ENCODE results near the gene EXOG.

EXOG gene

GRCh38 chr3:38549486-38549885 is 53.3 kb downstream of the EXOG start:
- Histone ChIP-seq H3K4me1 (ENCODE audit: control insufficient read depth in 1 of 2, insufficient read depth in 2 of 2, low read length in 2 of 2) (no peaks in the 10 kb centered on the region), H3K27ac (ENCODE audit: low read length) (no peak overlapping the region), H3K9me3 (ENCODE audit: control insufficient read depth in 1 of 2, low read length in 2 of 2) (peaks cover 0 to 14% of the 10 kb centered on the region in 2 donors), H3K27me3 (ENCODE audit: low read depth, low read length) (no peaks in the 10 kb centered on the region), H3K4me3 (ENCODE audit: low read depth in 1 of 2, low read length in 2 of 2) (no peak overlapping the region), H3K36me3 (ENCODE audit: control insufficient read depth in 1 of 2, insufficient read depth in 2 of 2, low read length in 2 of 2) (no peaks in the 10 kb centered on the region)

- no peaks in the 10 kb centered on the region for H3K27me3 ChIP-seq (ENCODE audit: low read depth, low read length)
- H3K27ac ChIP-seq (ENCODE audit: low read length) = no peak overlapping the region
- H3K4me1 ChIP-seq (ENCODE audit: control insufficient read depth in 1 of 2, insufficient read depth in 2 of 2, low read length in 2 of 2) = no peaks in the 10 kb centered on the region
- peaks cover 0 to 15% of the 10 kb centered on the region in 2 donors for H3K9me3 ChIP-seq (ENCODE audit: control insufficient read depth in 1 of 2, low read length in 2 of 2)
- no peak overlapping the region for H3K4me3 ChIP-seq (ENCODE audit: low read depth in 1 of 2, low read length in 2 of 2)
- no peaks in the 10 kb centered on the region for H3K36me3 ChIP-seq (ENCODE audit: control insufficient read depth in 1 of 2, insufficient read depth in 2 of 2, low read length in 2 of 2)
These were observed 54.1 kb downstream of the EXOG start for GRCh38 chr3:38549957-38550840.

GRCh38 chr3:38551026-38551832 is 55.1 kb downstream of the EXOG start:
- Histone ChIP-seq H3K4me1 (ENCODE audit: control insufficient read depth in 1 of 2, insufficient read depth in 2 of 2, low read length in 2 of 2) (no peaks in the 10 kb centered on the region), H3K27ac (ENCODE audit: low read length) (no peak overlapping the region), H3K9me3 (ENCODE audit: control insufficient read depth in 1 of 2, low read length in 2 of 2) (peaks cover 0 to 15% of the 10 kb centered on the region in 2 donors), H3K4me3 (ENCODE audit: low read depth in 1 of 2, low read length in 2 of 2) (no peak overlapping the region), H3K36me3 (ENCODE audit: control insufficient read depth in 1 of 2, insufficient read depth in 2 of 2, low read length in 2 of 2) (no peaks in the 10 kb centered on the region), H3K27me3 (ENCODE audit: low read depth, low read length) (no peaks in the 10 kb centered on the region)

GRCh38 chr3:38552364-38552763 is 56.2 kb downstream of the EXOG start:
- H3K36me3 ChIP-seq (ENCODE audit: control insufficient read depth in 1 of 2, insufficient read depth in 2 of 2, low read length in 2 of 2) = no peaks in the 10 kb centered on the region
- no peaks in the 10 kb centered on the region for H3K4me1 ChIP-seq (ENCODE audit: control insufficient read depth in 1 of 2, insufficient read depth in 2 of 2, low read length in 2 of 2)
- no peak overlapping the region for H3K4me3 ChIP-seq (ENCODE audit: low read depth in 1 of 2, low read length in 2 of 2)
- H3K27me3 ChIP-seq (ENCODE audit: low read depth, low read length) = no peaks in the 10 kb centered on the region
- peaks cover 0 to 15% of the 10 kb centered on the region in 2 donors for H3K9me3 ChIP-seq (ENCODE audit: control insufficient read depth in 1 of 2, low read length in 2 of 2)
- H3K27ac ChIP-seq (ENCODE audit: low read length) = no peak overlapping the region

- H3K4me3 ChIP-seq (ENCODE audit: low read depth in 1 of 2, low read length in 2 of 2) = no peak overlapping the region
- H3K27me3 ChIP-seq (ENCODE audit: low read depth, low read length) = no peaks in the 10 kb centered on the region
These were observed 56.9 kb downstream of the EXOG start for GRCh38 chr3:38553071-38553470.

GRCh38 chr3:38554127-38554827 is 58.1 kb downstream of the EXOG start:
- Histone ChIP-seq H3K36me3 (ENCODE audit: control insufficient read depth in 1 of 2, insufficient read depth in 2 of 2, low read length in 2 of 2) (no peaks in the 10 kb centered on the region), H3K9me3 (ENCODE audit: control insufficient read depth in 1 of 2, low read length in 2 of 2) (peaks cover 0 to 15% of the 10 kb centered on the region in 2 donors), H3K4me3 (ENCODE audit: low read depth in 1 of 2, low read length in 2 of 2) (no peak overlapping the region), H3K27ac (ENCODE audit: low read length) (no peak overlapping the region), H3K4me1 (ENCODE audit: control insufficient read depth in 1 of 2, insufficient read depth in 2 of 2, low read length in 2 of 2) (no peaks in the 10 kb centered on the region), H3K27me3 (ENCODE audit: low read depth, low read length) (no peaks in the 10 kb centered on the region)

More at GRCh38 chr3:38553071-38553470, 56.9 kb downstream of the EXOG start:
- H3K9me3 ChIP-seq (ENCODE audit: control insufficient read depth in 1 of 2, low read length in 2 of 2) = peaks cover 0 to 15% of the 10 kb centered on the region in 2 donors
- no peak overlapping the region for H3K27ac ChIP-seq (ENCODE audit: low read length)
- no peaks in the 10 kb centered on the region for H3K4me1 ChIP-seq (ENCODE audit: control insufficient read depth in 1 of 2, insufficient read depth in 2 of 2, low read length in 2 of 2)
- no peaks in the 10 kb centered on the region for H3K36me3 ChIP-seq (ENCODE audit: control insufficient read depth in 1 of 2, insufficient read depth in 2 of 2, low read length in 2 of 2)

GRCh38 chr3:38555149-38555840 is 59.2 kb downstream of the EXOG start:
- H3K36me3 ChIP-seq (ENCODE audit: control insufficient read depth in 1 of 2, insufficient read depth in 2 of 2, low read length in 2 of 2) = no peaks in the 10 kb centered on the region
- peaks cover 0 to 15% of the 10 kb centered on the region in 2 donors for H3K9me3 ChIP-seq (ENCODE audit: control insufficient read depth in 1 of 2, low read length in 2 of 2)
- H3K27ac ChIP-seq (ENCODE audit: low read length) = no peak overlapping the region
- H3K4me3 ChIP-seq (ENCODE audit: low read depth in 1 of 2, low read length in 2 of 2) = no peak overlapping the region
- no peaks in the 10 kb centered on the region for H3K4me1 ChIP-seq (ENCODE audit: control insufficient read depth in 1 of 2, insufficient read depth in 2 of 2, low read length in 2 of 2)
- no peaks in the 10 kb centered on the region for H3K27me3 ChIP-seq (ENCODE audit: low read depth, low read length)

- H3K36me3 ChIP-seq (ENCODE audit: control insufficient read depth in 1 of 2, insufficient read depth in 2 of 2, low read length in 2 of 2) = no peaks in the 10 kb centered on the region
These were observed 59.8 kb downstream of the EXOG start for GRCh38 chr3:38555926-38556325.

GRCh38 chr3:38556640-38557358 is 60.7 kb downstream of the EXOG start:
- Histone ChIP-seq H3K4me1 (ENCODE audit: control insufficient read depth in 1 of 2, insufficient read depth in 2 of 2, low read length in 2 of 2) (no peaks in the 10 kb centered on the region), H3K36me3 (ENCODE audit: control insufficient read depth in 1 of 2, insufficient read depth in 2 of 2, low read length in 2 of 2) (no peaks in the 10 kb centered on the region), H3K9me3 (ENCODE audit: control insufficient read depth in 1 of 2, low read length in 2 of 2) (peaks cover 0 to 10% of the 10 kb centered on the region in 2 donors), H3K4me3 (ENCODE audit: low read depth in 1 of 2, low read length in 2 of 2) (no peak overlapping the region), H3K27ac (ENCODE audit: low read length) (no peak overlapping the region), H3K27me3 (ENCODE audit: low read depth, low read length) (no peaks in the 10 kb centered on the region)

More at GRCh38 chr3:38555926-38556325, 59.8 kb downstream of the EXOG start:
- Histone ChIP-seq H3K4me1 (ENCODE audit: control insufficient read depth in 1 of 2, insufficient read depth in 2 of 2, low read length in 2 of 2) (no peaks in the 10 kb centered on the region), H3K27me3 (ENCODE audit: low read depth, low read length) (no peaks in the 10 kb centered on the region), H3K27ac (ENCODE audit: low read length) (no peak overlapping the region), H3K4me3 (ENCODE audit: low read depth in 1 of 2, low read length in 2 of 2) (no peak overlapping the region), H3K9me3 (ENCODE audit: control insufficient read depth in 1 of 2, low read length in 2 of 2) (peaks cover 0 to 14% of the 10 kb centered on the region in 2 donors)

GRCh38 chr3:38558864-38559263 is 62.7 kb downstream of the EXOG start:
- Histone ChIP-seq H3K4me3 (ENCODE audit: low read depth in 1 of 2, low read length in 2 of 2) (no peak overlapping the region), H3K36me3 (ENCODE audit: control insufficient read depth in 1 of 2, insufficient read depth in 2 of 2, low read length in 2 of 2) (no peaks in the 10 kb centered on the region), H3K27ac (ENCODE audit: low read length) (no peak overlapping the region), H3K9me3 (ENCODE audit: control insufficient read depth in 1 of 2, low read length in 2 of 2) (peaks cover 0 to 7% of the 10 kb centered on the region in 2 donors), H3K4me1 (ENCODE audit: control insufficient read depth in 1 of 2, insufficient read depth in 2 of 2, low read length in 2 of 2) (no peaks in the 10 kb centered on the region), H3K27me3 (ENCODE audit: low read depth, low read length) (no peaks in the 10 kb centered on the region)

Measured in muscle layer of duodenum (tissue), 2 donors.